Upper lobe of right lung (tissue), 1 donor: ENCODE data around the gene LYZL2. TPM values are rescaled to one million over a fixed set of nuclear protein-coding genes. Genes with fewer than 3 reads are reported as not detected.
"Not testable (repeated sequence)": the region's sequence is repeated elsewhere in the genome, so short reads cannot be mapped to it uniquely, and the experiment has no call there.

Experiments
- ATAC-seq: fragments of 200-7000 bp; cut with Tn5 transposase; one replicate; pipeline ENCODE4 v1.9.1; 2020; ENCODE audit warnings: mild to moderate bottlenecking, moderate library complexity
- DNase-seq: peaks from one replicate; pipeline ENCODE4 v3.0.0-alpha.2; 2020
- H3K27ac ChIP-seq: fragments of 200-600 bp; one replicate; pipeline ENCODE4 v1.8.0; 2022
- H3K27me3 ChIP-seq: fragments of 200-600 bp; one replicate; pipeline ENCODE4 v1.8.0; 2022; ENCODE audit warnings: mild to moderate bottlenecking
- H3K36me3 ChIP-seq: fragments of 200-600 bp; one replicate; pipeline ENCODE4 v1.8.0; 2022
- H3K4me1 ChIP-seq: fragments of 200-600 bp; one replicate; pipeline ENCODE4 v1.8.0; 2022
- H3K4me3 ChIP-seq: fragments of 200-600 bp; one replicate; pipeline ENCODE4 v1.8.0; 2022; ENCODE audit warnings: mild to moderate bottlenecking
- H3K9me3 ChIP-seq: fragments of 200-600 bp; one replicate; pipeline ENCODE4 v1.8.0; 2022
- intact Hi-C: fragments of 100-400 bp; cut with DNase I; formaldehyde crosslinking; loops from one replicate; pipeline ENCODE4 v1.11.0; 2022
- long read RNA-seq: library from polyadenylated mRNA; unstranded; transcript quantifications from one replicate; pipeline ENCODE4 v2.0.0, GENCODE V29; 2021
- total RNA-seq: library from RNA; stranded (reverse); fragmentation: NEBNext Ultra II Directional; extraction: Animal tissue kit (Norgen Biotek cat#: 25700); gene quantifications from one replicate; pipeline ENCODE4 v1.2.1, GENCODE V29; 2021
- TF ChIP-seq, protein P1 (sequence below): fragments of 200-600 bp; IDR thresholded peaks from one replicate; pipeline ENCODE4 v1.8.0; 2022; ENCODE audit warnings: antibody characterized with exemption
- donor health status: DM: no; HTN: yes; CAD: no; lungs with severe emphysema.

LYZL2 gene
- not detected for total RNA-seq
- long read RNA-seq = 0 reads

DNA sequence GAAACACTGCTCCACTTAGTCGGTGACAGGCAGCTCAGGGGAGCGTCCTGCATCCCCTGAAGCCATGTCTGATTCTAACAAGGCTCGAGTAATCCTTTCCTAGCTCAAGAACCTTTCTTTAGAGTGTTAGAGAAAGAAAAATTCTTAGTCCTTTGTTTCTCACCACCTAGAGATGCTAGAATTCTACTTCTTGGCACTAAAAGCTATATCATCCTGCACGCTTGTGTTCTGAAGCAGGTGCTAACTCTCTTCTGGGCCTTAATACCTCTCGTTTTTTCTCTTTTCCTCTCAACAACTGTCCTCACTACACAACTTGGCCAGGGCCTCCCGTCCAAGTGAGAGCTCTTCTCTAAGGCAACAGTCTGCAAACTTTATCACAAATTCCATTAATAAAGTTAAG is at the start of gene LYZL2:
Gene LYZL2, minus strand, starts transcription at position 101 of the 400 bp plus-strand sequence. CDS start 2,838 bp downstream, outside the sequence.
- no peaks in the 10 kb centered on the region for H3K9me3 ChIP-seq
- H3K27me3 ChIP-seq = no peaks in the 10 kb centered on the region
- H3K36me3 ChIP-seq = no peaks in the 10 kb centered on the region
- TF ChIP-seq, protein P1, sequence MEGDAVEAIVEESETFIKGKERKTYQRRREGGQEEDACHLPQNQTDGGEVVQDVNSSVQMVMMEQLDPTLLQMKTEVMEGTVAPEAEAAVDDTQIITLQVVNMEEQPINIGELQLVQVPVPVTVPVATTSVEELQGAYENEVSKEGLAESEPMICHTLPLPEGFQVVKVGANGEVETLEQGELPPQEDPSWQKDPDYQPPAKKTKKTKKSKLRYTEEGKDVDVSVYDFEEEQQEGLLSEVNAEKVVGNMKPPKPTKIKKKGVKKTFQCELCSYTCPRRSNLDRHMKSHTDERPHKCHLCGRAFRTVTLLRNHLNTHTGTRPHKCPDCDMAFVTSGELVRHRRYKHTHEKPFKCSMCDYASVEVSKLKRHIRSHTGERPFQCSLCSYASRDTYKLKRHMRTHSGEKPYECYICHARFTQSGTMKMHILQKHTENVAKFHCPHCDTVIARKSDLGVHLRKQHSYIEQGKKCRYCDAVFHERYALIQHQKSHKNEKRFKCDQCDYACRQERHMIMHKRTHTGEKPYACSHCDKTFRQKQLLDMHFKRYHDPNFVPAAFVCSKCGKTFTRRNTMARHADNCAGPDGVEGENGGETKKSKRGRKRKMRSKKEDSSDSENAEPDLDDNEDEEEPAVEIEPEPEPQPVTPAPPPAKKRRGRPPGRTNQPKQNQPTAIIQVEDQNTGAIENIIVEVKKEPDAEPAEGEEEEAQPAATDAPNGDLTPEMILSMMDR = no peak
- no peak for DNase-seq
- intact Hi-C loops = no loop called here
- H3K4me3 ChIP-seq = no peak within 1 kb of the TSS
- no peak within 1 kb of the TSS for H3K27ac ChIP-seq
- ATAC-seq = no peak
- no peaks in the 10 kb centered on the region for H3K4me1 ChIP-seq

- H3K27me3 ChIP-seq, DNase-seq, H3K27ac ChIP-seq, intact Hi-C loops, H3K9me3 ChIP-seq, H3K36me3 ChIP-seq, ATAC-seq, H3K4me3 ChIP-seq, H3K4me1 ChIP-seq: not testable (repeated sequence)
Measured at GRCh38 chr10:30677616-30678015, 48.1 kb upstream of the LYZL2 start.

DNA sequence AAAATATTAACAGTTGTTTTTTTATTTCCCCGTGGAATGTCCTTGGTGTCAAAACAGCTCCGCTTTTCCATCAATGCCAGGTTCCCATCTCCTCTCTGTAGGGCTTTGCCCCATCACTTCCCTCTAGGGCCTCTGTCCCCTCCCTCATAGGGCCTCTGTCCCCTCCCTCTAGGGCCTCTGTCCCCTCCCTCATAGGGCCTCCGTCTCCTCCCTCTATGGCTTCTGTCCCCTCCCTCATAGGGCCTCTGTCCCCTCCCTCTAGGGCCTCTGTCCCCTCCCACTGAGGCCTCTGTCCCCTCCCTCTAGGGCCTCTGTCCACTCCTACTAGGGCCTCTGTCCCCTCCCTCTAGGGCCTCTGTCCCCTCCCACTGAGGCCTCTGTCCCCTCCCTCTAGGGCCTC is 47.6 kb upstream of the LYZL2 start:
- intact Hi-C loops, H3K4me3 ChIP-seq, DNase-seq, H3K27ac ChIP-seq, H3K27me3 ChIP-seq, H3K4me1 ChIP-seq, H3K36me3 ChIP-seq, ATAC-seq, H3K9me3 ChIP-seq: not testable (repeated sequence)

GRCh38 chr10:30675791-30676718 is 46.5 kb upstream of the LYZL2 start:
- no peaks in the 10 kb centered on the region for H3K27me3 ChIP-seq
- intact Hi-C loops = no loop called here
- no peak overlapping the region for H3K27ac ChIP-seq
- H3K4me3 ChIP-seq = no peak overlapping the region
- TF ChIP-seq, protein P1 = no peak
- DNase-seq (no peak), ATAC-seq (no peak)
- no peaks in the 10 kb centered on the region for H3K9me3 ChIP-seq
- H3K4me1 ChIP-seq = no peaks in the 10 kb centered on the region
- no peaks in the 10 kb centered on the region for H3K36me3 ChIP-seq

- Histone ChIP-seq H3K9me3 (no peaks in the 10 kb centered on the region), H3K4me1 (no peaks in the 10 kb centered on the region), H3K36me3 (no peaks in the 10 kb centered on the region), H3K27me3 (no peaks in the 10 kb centered on the region), H3K27ac (no peak overlapping the region), H3K4me3 (no peak overlapping the region)
- no peak for DNase-seq
- ATAC-seq = no peak
- TF ChIP-seq, protein P1 = no peak
- intact Hi-C loops = no loop called here
Measured at GRCh38 chr10:30674796-30675195, 45.2 kb upstream of the LYZL2 start.

GRCh38 chr10:30673262-30673661 is 43.7 kb upstream of the LYZL2 start:
- H3K4me3 ChIP-seq, intact Hi-C loops, H3K27ac ChIP-seq, H3K27me3 ChIP-seq, ATAC-seq, DNase-seq, H3K9me3 ChIP-seq, H3K4me1 ChIP-seq, H3K36me3 ChIP-seq: not testable (repeated sequence)

GRCh38 chr10:30672338-30672737 is 42.8 kb upstream of the LYZL2 start:
- H3K4me3 ChIP-seq, intact Hi-C loops, H3K27me3 ChIP-seq, DNase-seq, H3K36me3 ChIP-seq, ATAC-seq, H3K27ac ChIP-seq, H3K4me1 ChIP-seq, H3K9me3 ChIP-seq: not testable (repeated sequence)
